ENCODE data around the gene CYTIP. TPM values are rescaled to one million over a fixed set of nuclear protein-coding genes. Genes with fewer than 3 reads are reported as not detected.

Gene CYTIP
- total RNA-seq, 8 experiments from 2014 or later = 0.07 to 0.52 TPM; not detected in 6

DNA sequence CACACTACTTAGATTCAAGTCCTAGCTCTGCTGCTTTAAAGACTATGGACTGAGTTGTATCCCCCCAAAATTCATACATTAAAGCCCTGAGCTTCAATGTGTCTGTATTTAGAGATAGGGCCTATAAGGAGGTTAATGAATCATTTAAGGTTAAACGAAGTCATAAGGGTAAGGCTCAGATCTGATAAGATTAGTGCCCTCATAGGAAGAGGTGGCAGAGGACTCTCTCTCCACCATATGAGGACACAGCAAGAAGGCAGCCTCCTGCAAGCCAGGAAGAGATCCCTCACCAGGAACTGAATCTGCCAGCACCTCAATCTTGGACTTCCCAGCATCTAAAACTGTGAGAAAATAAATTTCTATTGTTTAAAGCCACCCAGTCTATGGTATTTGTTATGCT, 3.1 kb upstream of the CYTIP start:
- Histone ChIP-seq H3K27ac (no peak overlapping the region), H3K4me3 (no peak overlapping the region), H3K4me1 (replicated peaks in 1 of 2) (no peaks in the 10 kb centered on the region)
- WGBS, 10 experiments = 0 to 63% (median 50%) methylated on average over 1 of the region's 1 CpG; no CpG with 5 or more reads in 5 of the 10 experiments
- no peak for ATAC-seq (replicated peaks in 6 of 8)
- in situ Hi-C loops (cut with MboI; ENCODE audit: low pct_unique_long_range_greater_than_20kb in 2 of 9, low sequenced_read_pairs in 9 of 9, unreplicated experiment in 9 of 9) = no loop called here

- ATAC-seq (replicated peaks in 6 of 8) = no peak
- in situ Hi-C loops (cut with MboI; ENCODE audit: low pct_unique_long_range_greater_than_20kb in 2 of 9, low sequenced_read_pairs in 9 of 9, unreplicated experiment in 9 of 9) = no loop called here
- 0 to 100% (median 76%) methylated on average over 1 to 3 of the region's 3 CpGs; no CpG with 5 or more reads in 1 of the 10 experiments for WGBS, 10 experiments
- no peak overlapping the region for H3K4me3 ChIP-seq
- H3K27ac ChIP-seq = no peak overlapping the region
- no peaks in the 10 kb centered on the region for H3K4me1 ChIP-seq (replicated peaks in 1 of 2)
Observed at GRCh38 chr2:157444641-157445040, 752 bp upstream of the CYTIP start.

GRCh38 chr2:157443090-157443489, 799 bp downstream of the CYTIP start:
- Histone ChIP-seq H3K27ac (no peak overlapping the region), H3K4me1 (replicated peaks in 1 of 2) (no peaks in the 10 kb centered on the region), H3K4me3 (no peak overlapping the region)
- in situ Hi-C loops (cut with MboI; ENCODE audit: low pct_unique_long_range_greater_than_20kb in 2 of 9, low sequenced_read_pairs in 9 of 9, unreplicated experiment in 9 of 9) = no loop called here
- ATAC-seq (replicated peaks in 6 of 8) = no peak

DNA sequence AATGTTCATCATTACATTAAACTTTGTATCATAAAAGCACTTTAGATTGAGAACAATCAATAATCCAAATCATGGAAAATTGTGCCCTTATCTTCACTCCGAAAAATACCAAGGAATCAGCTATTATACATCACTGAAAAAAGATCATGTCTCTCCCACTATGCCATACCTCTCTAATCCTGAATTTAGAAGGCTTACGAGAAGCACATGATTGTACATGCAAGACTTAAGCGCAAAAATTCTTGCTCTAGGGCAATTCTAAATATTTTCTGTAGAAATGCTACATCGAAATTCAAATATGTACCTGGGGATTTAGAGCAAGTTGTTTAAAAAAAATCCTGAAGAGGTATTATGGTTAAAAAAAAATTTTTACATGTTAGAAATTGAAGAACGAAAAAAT, 1.3 kb downstream of the CYTIP start:
- in situ Hi-C loops (cut with MboI; ENCODE audit: low pct_unique_long_range_greater_than_20kb in 2 of 9, low sequenced_read_pairs in 9 of 9, unreplicated experiment in 9 of 9) = no loop called here
- ATAC-seq (replicated peaks in 6 of 8) = no peak
- no peak overlapping the region for H3K4me3 ChIP-seq
- H3K27ac ChIP-seq = no peak overlapping the region
- WGBS, 10 experiments = 26 to 96% (median 71%) methylated on average over 3 to 5 of the region's 5 CpGs
- no peaks in the 10 kb centered on the region for H3K4me1 ChIP-seq (replicated peaks in 1 of 2)

DNA sequence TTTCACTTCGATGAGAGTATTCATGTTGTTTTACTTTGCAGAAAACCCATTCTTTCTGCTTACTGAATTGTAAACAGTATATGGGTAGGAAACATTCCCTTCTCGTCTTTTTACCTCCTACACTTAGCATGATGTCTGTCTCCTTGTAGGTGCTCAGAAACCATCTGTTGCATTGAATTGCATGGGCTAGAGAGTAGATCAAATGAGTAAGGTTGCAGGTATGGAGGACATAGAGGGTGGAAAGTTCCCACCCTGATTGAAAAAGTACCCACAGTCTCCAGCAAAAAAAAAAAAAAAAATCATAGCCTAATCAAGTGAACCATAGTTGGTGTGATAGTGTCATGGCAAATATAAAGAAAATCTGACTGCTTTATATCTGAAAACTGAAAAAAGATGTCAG, 1.7 kb downstream of the CYTIP start:
- ATAC-seq (replicated peaks in 6 of 8) = no peak
- H3K4me3 ChIP-seq = no peak overlapping the region
- in situ Hi-C loops (cut with MboI; ENCODE audit: low pct_unique_long_range_greater_than_20kb in 2 of 9, low sequenced_read_pairs in 9 of 9, unreplicated experiment in 9 of 9) = no loop called here
- H3K4me1 ChIP-seq (replicated peaks in 1 of 2) = no peaks in the 10 kb centered on the region
- H3K27ac ChIP-seq = no peak overlapping the region
- WGBS, 10 experiments = 29 to 100% (median 90%) methylated on average over 1 to 2 of the region's 2 CpGs

GRCh38 chr2:157441072-157441454, 2.8 kb downstream of the CYTIP start:
- no peak for ATAC-seq (replicated peaks in 6 of 8)
- in situ Hi-C loops (cut with MboI; ENCODE audit: low pct_unique_long_range_greater_than_20kb in 2 of 9, low sequenced_read_pairs in 9 of 9, unreplicated experiment in 9 of 9) = no loop called here

DNA sequence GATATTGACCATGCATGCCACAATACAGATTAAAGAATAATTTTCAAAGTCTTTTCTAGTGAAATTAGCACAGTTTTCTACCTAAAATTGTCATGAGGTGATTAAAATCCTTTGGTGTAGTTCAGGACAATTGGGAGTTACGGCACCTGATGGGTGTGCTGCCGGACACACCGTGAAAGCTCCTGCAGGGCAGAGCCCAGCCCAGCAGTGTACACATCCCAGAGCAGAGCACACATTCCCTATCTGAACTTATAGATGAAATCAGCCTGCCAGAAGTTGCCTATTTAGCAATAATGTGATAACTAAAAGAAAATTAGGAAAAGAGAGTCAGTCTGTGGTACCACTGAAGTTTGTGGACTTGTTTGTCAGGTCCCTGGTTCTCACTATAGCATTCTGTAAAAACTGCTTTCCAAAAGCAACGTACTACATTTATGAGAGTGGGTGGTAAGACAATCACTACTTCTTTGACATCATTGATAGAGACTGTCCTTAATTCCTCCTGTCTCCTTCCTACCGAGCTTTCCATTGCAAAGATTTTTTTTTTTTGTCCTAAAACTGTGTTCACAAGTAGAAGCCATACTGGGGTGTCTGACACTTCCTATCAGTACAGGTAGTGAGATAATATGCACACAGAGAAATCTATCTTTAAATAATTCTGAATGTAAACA, 3.4 kb downstream of the CYTIP start:
- no peak overlapping the region for H3K4me3 ChIP-seq

More at GRCh38 chr2:157441072-157441454, 2.8 kb downstream of the CYTIP start:
- WGBS, 10 experiments = 38 to 100% (median 84%) methylated on average over 1 to 2 of the region's 2 CpGs; no CpG with 5 or more reads in 1 of the 10 experiments
- Histone ChIP-seq H3K4me3 (no peak overlapping the region), H3K27ac (no peak overlapping the region), H3K4me1 (replicated peaks in 1 of 2) (no peaks in the 10 kb centered on the region)

DNA sequence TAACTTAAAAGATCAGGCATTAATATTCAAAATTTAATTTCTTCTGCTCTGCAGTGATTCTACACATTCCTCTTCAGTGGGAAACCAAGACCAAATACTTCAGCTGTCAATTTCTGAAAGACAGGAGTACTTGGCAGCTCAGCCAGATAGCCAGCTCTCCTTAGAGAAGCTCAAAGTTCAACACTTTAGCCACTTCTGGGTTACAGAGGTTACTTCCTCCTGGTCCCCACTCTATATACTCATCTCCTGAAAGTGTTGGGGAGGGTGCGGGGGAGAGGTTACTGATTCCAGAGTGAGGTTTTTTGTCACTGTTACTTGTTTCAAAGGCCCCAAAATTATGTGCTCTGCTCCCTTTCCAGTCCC, 4.1 kb downstream of the CYTIP start:
- no peak for ATAC-seq (replicated peaks in 6 of 8)
- 67 to 100% methylated on average over 1 of the region's 1 CpG; no CpG with 5 or more reads in 8 of the 10 experiments for WGBS, 10 experiments
- H3K4me1 ChIP-seq (replicated peaks in 1 of 2) = no peaks in the 10 kb centered on the region
- no peak overlapping the region for H3K4me3 ChIP-seq
- H3K27ac ChIP-seq = no peak overlapping the region
- in situ Hi-C loops (cut with MboI; ENCODE audit: low pct_unique_long_range_greater_than_20kb in 2 of 9, low sequenced_read_pairs in 9 of 9, unreplicated experiment in 9 of 9) = no loop called here

More for the DNA sequence above, 3.4 kb downstream of the CYTIP start:
- 33 to 100% (median 82%) methylated on average over 1 to 5 of the region's 5 CpGs; no CpG with 5 or more reads in 1 of the 10 experiments for WGBS, 10 experiments
- no peaks in the 10 kb centered on the region for H3K4me1 ChIP-seq (replicated peaks in 1 of 2)
- H3K27ac ChIP-seq = no peak overlapping the region
- in situ Hi-C loops (cut with MboI; ENCODE audit: low pct_unique_long_range_greater_than_20kb in 2 of 9, low sequenced_read_pairs in 9 of 9, unreplicated experiment in 9 of 9) = no loop called here
- no peak for ATAC-seq (replicated peaks in 6 of 8)

DNA sequence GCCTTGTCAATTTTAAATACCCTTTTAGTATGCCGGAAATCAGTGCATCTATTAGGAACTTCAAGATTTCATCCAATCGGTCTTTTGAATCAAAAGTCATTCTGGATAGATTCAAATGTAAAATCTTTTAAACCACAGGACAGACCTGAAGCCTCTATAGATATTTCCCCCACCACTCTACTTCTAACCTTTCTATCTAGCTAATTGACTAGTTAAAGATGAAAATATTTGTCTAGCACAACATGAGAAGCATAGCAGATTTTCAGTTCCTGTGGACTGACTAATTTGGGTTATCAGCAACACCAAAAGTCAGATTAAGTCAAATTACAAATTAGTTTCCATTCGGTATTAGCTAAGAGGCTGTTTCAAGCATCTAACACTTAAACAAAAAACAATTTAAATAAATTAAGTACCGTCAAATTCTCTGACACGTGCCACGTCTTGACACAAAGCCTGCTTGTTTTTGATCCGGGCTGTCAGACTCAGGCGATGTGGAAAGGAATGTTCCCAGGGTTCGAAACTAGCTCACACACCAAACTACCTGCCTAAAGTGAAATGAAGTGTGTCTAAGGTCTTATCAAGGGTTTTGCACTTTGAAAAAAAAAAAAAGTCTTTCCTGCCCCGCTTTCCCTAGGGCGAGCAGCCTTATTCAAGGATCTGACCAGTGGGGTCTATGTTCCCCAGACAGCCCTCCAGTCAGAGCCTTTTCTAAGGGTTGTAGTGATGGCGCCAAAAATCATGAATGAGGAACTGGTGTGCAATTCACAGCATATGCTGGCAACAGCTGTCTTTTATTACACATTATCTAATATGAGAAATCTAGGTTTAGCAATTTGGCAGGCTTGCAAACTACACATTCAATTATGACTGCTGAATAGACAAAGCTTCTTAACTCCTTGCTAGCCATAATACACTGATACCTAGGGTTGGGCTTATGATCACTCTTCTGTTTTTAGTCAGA, 4.7 kb downstream of the CYTIP start:
- in situ Hi-C loops (cut with MboI; ENCODE audit: low pct_unique_long_range_greater_than_20kb in 2 of 9, low sequenced_read_pairs in 9 of 9, unreplicated experiment in 9 of 9) = no loop called here
- no peak overlapping the region for H3K27ac ChIP-seq
- no peak overlapping the region for H3K4me3 ChIP-seq
- no peaks in the 10 kb centered on the region for H3K4me1 ChIP-seq (replicated peaks in 1 of 2)
- 33 to 97% (median 88%) methylated on average over 2 to 11 of the region's 12 CpGs for WGBS, 10 experiments
- peak in 1 of 8 experiments; percentile 22 for ATAC-seq (replicated peaks in 6 of 8)

DNA sequence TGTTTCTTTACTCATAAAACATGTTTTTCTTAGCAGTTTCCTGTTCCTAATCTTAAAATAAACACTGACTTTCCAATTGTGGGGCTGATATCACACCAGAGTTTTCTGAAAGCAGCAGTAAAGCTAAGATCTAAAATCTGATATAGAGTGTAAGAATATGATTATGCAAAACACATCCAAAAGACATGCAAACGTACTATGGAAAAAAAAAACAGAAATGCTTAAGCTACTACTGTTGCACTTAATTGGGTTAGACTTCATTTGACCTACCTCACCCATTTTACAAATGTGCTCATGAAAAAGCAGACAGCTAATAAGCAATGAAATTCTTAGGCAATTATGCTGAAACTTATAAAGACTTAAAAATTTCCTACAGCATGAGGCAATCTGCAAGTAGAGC, 10.5 kb downstream of the CYTIP start:
- ATAC-seq (replicated peaks in 6 of 8) = peak in 3 of 8 experiments; percentile 28 to 87 (median 29)
- WGBS, 10 experiments = 0 to 100% (median 67%) methylated on average over 1 of the region's 1 CpG; no CpG with 5 or more reads in 1 of the 10 experiments
- in situ Hi-C loops (cut with MboI; ENCODE audit: low pct_unique_long_range_greater_than_20kb in 2 of 9, low sequenced_read_pairs in 9 of 9, unreplicated experiment in 9 of 9) = no loop called here
- Histone ChIP-seq H3K27ac (no peak overlapping the region), H3K4me1 (replicated peaks in 1 of 2) (no peaks in the 10 kb centered on the region), H3K4me3 (no peak overlapping the region)

DNA sequence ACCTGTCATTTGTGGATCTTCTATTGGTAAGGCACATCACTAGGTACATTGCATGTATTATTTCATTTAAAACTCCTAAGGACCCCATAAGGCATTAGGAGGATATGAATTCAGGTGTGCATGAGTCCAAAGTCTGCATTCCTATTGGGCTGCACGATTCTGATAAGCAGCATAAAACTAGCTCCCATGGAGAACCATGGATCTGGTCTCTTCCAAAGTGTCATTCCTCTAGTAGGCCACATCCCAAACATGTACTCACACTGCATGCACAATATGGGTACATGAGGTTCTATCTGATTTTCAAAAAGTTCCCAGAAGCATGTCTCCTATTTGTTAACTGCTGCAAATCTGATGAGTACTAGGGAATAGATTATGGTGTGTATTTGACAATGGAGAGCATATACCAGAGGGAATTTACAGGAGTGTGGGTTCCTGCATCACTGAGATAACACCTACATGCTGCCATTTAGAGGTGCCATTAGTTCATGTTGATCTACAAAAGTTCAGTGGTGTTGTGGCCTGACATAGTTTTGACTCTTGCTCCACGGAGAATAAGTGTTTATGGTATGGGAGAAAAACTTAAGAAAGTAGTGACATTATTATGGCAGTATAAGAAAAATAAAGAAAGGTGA, 11.3 kb downstream of the CYTIP start:
- 28 to 100% (median 80%) methylated on average over 1 to 2 of the region's 2 CpGs; no CpG with 5 or more reads in 2 of the 10 experiments for WGBS, 10 experiments
- no peak overlapping the region for H3K4me3 ChIP-seq
- H3K4me1 ChIP-seq (replicated peaks in 1 of 2) = no peaks in the 10 kb centered on the region
- no peak overlapping the region for H3K27ac ChIP-seq
- in situ Hi-C loops (cut with MboI; ENCODE audit: low pct_unique_long_range_greater_than_20kb in 2 of 9, low sequenced_read_pairs in 9 of 9, unreplicated experiment in 9 of 9) = no loop called here
- ATAC-seq (replicated peaks in 6 of 8) = no peak

DNA sequence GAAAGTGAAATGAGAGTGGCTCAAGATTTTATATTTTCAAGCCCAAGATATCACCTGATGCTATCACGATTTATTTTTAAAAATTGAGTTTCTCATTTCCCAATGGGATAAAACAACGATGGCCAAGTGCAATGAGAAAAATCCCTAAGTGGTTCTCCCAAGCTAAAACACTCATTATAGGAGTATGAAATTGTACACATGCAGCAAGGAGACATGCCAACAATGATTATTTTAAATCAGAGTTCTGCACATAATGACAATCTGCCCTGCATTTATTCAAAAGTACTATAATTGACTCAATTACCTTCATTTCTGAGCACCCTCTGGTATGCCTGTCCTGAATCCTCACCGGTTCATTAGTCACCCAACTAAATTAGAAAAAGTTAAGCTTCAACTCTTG, 12.7 kb downstream of the CYTIP start:
- H3K27ac ChIP-seq = no peak overlapping the region
- 0 to 100% (median 59%) methylated on average over 1 to 3 of the region's 3 CpGs for WGBS, 10 experiments
- no peaks in the 10 kb centered on the region for H3K4me1 ChIP-seq (replicated peaks in 1 of 2)
- in situ Hi-C loops (cut with MboI; ENCODE audit: low pct_unique_long_range_greater_than_20kb in 2 of 9, low sequenced_read_pairs in 9 of 9, unreplicated experiment in 9 of 9) = no loop called here
- H3K4me3 ChIP-seq = no peak overlapping the region
- no peak for ATAC-seq (replicated peaks in 6 of 8)

DNA sequence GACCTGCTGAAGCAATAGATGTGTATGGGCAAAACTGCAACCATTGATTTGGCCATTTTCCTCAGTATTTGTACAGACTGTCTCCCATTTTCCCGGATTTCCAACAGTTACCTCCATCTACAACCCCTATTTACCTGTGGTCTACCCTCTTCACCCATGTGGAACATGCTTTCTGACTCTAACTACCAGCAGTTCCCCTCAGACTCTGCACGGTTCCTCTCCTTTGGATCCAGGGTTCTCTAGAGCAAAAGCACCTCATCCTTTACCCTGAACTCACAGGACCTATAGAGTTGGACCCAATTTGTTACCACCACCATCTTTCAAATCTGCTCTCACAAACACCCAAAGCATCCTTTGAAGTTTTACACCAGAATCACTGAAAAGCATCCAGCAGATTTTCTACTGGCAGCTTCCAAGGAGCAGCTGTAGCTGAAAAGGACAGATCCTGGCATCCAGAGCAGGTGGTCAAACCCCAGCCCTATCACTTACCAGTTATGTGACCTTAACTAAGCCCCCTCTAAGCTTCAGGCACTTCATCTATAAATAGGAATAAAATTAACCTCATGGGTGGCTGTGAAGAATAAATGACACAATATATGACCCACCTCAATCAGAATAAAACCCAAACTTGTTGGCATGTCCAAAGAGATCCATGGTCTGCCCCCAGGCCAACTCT, 15.3 kb downstream of the CYTIP start:
- in situ Hi-C loops (cut with MboI; ENCODE audit: low pct_unique_long_range_greater_than_20kb in 2 of 9, low sequenced_read_pairs in 9 of 9, unreplicated experiment in 9 of 9) = no loop called here
- Histone ChIP-seq H3K4me3 (no peak overlapping the region), H3K4me1 (replicated peaks in 1 of 2) (no peaks in the 10 kb centered on the region), H3K27ac (no peak overlapping the region)
- WGBS, 10 experiments = 0 to 94% (median 62%) methylated on average over 1 to 2 of the region's 2 CpGs; no CpG with 5 or more reads in 3 of the 10 experiments
- no peak for ATAC-seq (replicated peaks in 6 of 8)

Data from motor neuron (in vitro differentiated cells).